OCI-LY3 (cell line): ENCODE data around the gene WFDC12.

Source experiments
- CTCF ChIP-seq: fragments of 200-600, 300-600 bp; sonication (generic); IDR thresholded peaks from 2 replicates; pipeline ENCODE4 v1.5.1; 2014; ENCODE audit warnings: antibody characterized with exemption, low read length, low read depth
- EZH2phosphoT487 ChIP-seq: fragments of 200-600 bp; shearing (Covaris generic); IDR thresholded peaks from 2 replicates; pipeline ENCODE4 v1.6.1; 2018; ENCODE audit warnings: antibody characterized with exemption, mixed run types, low read depth

GRCh38 chr20:45085867-45086266 lies 38.4 kb downstream of the WFDC12 start:
- TF ChIP-seq CTCF: peak; percentile 40
- TF ChIP-seq EZH2phosphoT487: no peak
